GM19467 (cell line): ENCODE results near the gene HDGF.
A peak's percentile ranks its signal among the peaks of the same experiment; 100 is the strongest.

ENCODE experiments used
- ATAC-seq: cut with Tn5 transposase; IDR thresholded peaks from one replicate; pipeline ENCODE4 v1.9.1; 2021; ENCODE audit warnings: mild to moderate bottlenecking, moderate library complexity; ENCODE audit not compliant: unreplicated experiment

The HDGF gene

DNA sequence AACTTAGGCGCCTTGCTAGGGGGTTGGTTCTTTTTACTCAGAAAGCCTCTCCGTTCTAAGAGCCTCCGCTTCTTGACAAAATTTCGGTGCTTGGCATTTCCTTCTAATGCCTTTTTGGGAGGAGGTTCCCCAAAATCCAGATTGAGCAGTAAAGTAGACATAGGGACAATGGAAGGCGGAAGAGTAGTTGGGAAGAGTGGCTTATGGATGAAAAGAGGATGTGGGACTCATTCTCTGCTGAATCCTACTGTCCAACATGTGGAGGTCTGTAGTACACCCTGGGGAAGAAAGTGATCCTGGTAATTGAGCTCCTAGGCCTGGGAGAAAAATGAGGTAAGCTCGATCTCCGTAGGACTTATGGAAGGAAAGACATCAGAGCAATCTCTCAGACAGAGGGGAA is 24.0 kb downstream of the HDGF start:
- no peak for ATAC-seq

DNA sequence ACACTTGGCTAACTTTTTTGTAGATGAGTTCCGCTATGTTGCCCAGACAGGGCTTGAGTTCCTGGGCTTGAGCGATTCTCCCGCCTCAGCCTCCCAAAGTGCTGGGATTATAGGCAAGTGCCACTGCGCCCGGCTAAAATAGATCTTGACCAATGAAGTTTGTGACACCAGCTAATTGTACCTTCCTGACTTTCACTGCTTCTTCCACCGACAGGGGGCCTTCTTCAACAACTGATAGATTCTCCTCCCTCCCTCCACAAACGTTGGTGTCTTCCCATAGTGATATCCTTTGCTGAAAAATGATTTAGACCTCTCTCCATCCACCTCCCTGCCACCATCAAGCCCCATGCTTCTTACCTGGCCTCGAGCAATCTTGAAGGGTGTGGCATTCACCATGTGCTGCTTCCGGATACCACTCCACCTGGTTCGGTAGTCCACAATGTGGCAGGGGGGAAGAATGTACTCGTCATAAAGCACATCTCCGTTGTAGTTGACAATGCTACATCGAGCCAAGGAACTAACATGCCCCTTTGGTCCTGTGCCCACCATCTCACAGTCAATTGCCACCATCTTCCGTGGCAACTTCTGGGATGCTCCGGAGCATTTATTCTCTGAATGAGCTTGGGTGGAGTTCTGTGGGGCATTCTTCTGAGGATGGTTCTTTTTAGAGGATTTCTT is 24.8 kb downstream of the HDGF start:
- no peak for ATAC-seq

- peak; percentile 35 for ATAC-seq
Observed at GRCh38 chr1:156725683-156726280, 25.7 kb downstream of the HDGF start.

GRCh38 chr1:156721535-156721934 is 29.9 kb downstream of the HDGF start:
- ATAC-seq: no peak

- ATAC-seq: no peak
Observed at GRCh38 chr1:156721131-156721530, 30.3 kb downstream of the HDGF start.

- no peak for ATAC-seq
Observed at GRCh38 chr1:156717351-156717750, 34.1 kb downstream of the HDGF start.

DNA sequence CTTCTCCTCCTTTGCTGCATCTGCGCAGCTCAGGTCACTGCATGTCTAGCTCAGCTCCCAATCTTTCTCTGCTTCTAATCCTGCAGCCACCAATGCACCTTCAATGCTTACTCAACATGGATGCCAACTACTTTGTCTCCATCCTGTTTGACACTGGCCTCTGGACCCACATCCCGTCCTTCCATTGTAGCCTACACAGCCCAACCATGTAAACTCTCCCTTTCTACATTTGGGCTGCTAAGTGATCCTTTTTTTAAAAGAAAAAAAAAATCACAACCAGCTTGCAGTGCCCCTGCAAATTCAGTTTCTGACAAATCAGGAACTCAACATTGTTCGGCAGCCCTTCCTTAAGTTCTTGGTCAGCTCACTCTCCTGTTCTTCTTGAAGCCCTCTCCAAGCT is 36.6 kb downstream of the HDGF start:
- ATAC-seq: no peak

DNA sequence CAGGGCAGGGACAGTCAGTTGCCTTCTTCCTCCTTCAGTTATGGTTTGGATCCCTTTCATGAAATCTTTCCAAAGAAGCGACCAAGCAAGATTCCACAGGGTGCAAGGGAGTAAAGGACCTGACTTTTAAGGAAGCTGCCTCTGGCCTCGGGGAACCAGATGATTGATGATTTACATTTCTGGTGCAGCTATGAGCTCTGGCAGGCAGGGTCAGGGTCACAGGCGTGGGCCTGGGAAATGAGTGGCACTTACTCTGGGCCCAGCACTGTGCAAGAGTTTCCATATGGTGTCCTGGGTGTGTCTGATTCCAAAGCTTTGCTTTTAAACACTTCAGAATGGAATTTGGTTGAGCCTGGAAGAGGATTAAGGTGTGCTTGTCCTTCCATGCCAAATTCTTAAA is 38.8 kb downstream of the HDGF start:
- no peak for ATAC-seq

DNA sequence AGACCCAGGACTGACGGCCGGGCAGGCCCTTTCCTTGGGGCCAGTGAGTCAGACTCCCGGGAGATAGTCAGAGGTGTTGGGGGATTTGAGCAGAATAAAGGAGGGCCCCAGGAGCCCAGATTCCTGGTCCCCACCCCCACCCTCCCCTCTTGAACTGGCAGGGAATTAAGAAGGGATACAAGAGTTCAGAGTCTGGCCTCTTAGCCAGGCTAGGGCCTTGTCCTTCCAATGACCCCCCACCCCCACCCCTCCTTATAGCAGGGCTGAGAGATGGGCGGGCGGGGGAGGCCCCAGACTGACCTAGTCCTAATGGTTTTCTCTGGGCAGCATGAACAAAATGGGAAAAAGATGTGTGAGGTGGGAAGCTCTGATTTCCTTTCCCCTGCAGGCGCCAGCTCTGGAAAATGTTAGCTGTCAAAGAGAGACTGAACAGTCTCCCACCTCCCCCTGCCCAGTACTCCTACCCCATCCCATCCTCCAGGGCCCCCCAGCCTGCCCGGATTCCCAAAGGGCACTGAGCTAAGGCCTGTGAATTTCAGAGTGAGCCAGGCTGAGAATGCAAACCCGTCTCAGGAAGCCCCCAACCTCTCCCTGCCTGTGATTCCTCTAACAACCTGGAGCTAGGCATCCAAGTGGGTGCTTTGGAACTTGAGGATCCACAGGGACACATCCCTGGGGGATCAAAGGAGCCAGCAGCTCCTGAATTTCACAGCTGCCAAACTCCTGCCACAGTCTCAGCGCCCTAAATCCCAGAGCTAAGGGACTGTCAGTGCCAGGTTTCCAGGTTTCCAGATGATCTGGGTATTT is 40.3 kb downstream of the HDGF start:
- ATAC-seq: no peak

DNA sequence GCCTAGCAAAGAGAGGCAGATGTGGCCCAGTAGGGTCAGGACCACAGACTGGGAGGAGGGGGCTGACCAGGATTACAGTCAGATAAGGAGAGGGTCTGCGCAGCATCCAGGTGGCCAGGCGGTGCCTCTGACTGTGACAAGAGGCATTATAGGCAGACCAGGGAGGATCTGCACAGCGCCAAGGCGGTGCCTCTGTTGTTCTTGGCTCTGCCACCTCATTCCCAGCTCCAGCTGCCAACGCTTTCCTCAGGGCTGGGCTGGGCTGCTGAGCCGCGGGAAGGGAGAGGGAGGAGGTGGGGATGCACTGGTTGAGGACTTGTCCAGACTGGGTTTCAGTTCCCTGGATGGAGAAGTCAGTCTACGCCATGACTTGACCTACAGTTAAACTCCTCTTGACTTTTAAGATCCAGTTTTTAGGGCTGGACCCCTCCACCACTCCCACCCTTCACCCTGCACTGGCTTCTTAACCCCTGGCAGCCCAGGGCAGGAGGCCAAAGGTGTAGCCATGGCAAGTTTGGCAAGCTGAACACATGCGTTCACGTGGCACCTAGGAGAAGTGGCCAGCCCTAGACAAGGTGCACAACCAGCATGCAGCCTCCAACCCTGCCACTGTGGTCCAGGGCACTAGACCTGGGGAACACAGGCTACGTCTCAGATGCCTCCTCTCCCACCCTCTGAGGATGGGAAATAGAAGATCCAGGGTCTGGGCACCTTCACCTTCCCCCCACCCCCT is 41.6 kb downstream of the HDGF start:
- no peak for ATAC-seq

DNA sequence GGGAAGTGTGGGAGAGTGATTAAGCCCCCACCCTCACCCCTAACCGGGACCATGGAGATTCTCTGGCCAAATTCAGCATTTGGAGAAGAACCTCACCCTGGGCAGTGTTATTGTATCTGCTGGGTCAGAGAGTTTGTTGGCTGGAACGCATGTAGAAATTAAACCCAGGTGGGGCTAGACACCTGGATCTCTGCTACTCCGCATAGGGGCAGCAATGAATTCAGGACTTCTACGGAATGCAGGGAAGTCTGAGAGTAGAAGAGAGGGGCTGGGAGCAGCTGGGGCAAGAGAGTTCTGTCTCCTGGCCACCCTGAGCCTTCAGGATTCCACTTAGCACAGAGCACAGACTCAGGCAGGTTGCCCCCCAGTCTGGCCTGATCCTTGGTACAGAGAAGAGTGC is 42.4 kb downstream of the HDGF start:
- no peak for ATAC-seq

- ATAC-seq: no peak
Observed at GRCh38 chr1:156708218-156708661, 43.2 kb downstream of the HDGF start.

- ATAC-seq: no peak
Observed at GRCh38 chr1:156707417-156708217, 43.9 kb downstream of the HDGF start.

- ATAC-seq: no peak
Observed at GRCh38 chr1:156706657-156707416, 44.6 kb downstream of the HDGF start.

- ATAC-seq: no peak
Observed at GRCh38 chr1:156705918-156706656, 45.4 kb downstream of the HDGF start.

GRCh38 chr1:156705321-156705917 is 46.1 kb downstream of the HDGF start, which contains the start of gene CRABP2:
Gene CRABP2, minus strand, starts transcription at chr1:156705583. Its CDS starts 137 bp downstream, at chr1:156705446.
- no peak for ATAC-seq

DNA sequence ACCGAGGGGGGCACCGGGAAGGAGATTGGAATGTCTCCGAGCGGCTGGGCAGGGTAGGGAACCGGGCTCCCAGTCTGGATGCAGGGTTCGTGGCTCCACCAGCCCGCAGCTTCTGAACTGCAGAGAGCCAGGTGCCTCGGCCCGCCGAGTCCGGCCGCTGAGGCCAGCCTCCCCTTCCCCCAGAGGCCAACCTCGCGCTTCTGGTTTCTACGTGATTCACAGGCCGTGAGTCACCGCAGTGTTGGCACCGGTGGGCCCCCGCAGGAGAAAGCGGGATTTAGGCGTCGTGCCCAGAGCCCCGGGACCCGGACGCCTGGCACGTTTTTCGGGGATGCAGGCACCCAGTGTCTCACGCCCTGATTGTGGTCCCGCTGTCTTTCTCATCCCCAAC is 46.5 kb downstream of the HDGF start:
- ATAC-seq: no peak

- ATAC-seq: no peak
Observed at GRCh38 chr1:156704166-156704711, 47.2 kb downstream of the HDGF start.
